Body of pancreas (tissue), 4 donors: ENCODE measurements around the gene AGRN.

Experiments used
- POLR2A ChIP-seq, 3 donors: fragments of 450-650 bp; IDR thresholded peaks; one replicate each; pipeline ENCODE4 v1.6.1; 2016; ENCODE audit warnings: antibody characterized with exemption in 3 of 3, mild to moderate bottlenecking in 2 of 3
- TF ChIP-seq, protein P1 (sequence below), 7 experiments: fragments of 450-650 bp in 4 of 7; fragments of 200-600 bp in 3 of 7; sonication (generic) in 3 of 7; IDR thresholded peaks; one replicate each; pipeline ENCODE4 v1.5.1; 2016 to 2019; ENCODE audit warnings: antibody characterized with exemption in 7 of 7

DNA sequence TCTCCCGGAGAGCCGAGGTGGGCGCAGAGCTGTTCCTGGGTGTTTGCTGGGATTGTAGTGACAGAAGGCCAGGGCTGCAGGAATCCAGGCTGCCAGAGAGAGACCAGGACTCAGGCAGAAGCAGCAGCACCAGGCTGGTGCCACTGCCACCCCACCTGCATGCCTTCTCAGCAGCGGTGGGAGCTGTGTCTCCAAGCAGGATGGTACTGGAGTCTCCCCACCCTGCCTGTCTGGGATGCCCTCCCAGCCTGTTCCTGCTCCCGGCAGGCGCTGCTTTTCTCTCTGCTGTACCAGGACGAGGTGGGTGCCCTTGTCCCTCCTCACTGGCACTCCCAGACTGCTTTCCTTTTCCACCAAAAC, 15.5 kb upstream of the AGRN start:
- no peak for TF ChIP-seq POLR2A (IDR thresholded peaks at IDR 0.05)
- TF ChIP-seq, protein P1, sequence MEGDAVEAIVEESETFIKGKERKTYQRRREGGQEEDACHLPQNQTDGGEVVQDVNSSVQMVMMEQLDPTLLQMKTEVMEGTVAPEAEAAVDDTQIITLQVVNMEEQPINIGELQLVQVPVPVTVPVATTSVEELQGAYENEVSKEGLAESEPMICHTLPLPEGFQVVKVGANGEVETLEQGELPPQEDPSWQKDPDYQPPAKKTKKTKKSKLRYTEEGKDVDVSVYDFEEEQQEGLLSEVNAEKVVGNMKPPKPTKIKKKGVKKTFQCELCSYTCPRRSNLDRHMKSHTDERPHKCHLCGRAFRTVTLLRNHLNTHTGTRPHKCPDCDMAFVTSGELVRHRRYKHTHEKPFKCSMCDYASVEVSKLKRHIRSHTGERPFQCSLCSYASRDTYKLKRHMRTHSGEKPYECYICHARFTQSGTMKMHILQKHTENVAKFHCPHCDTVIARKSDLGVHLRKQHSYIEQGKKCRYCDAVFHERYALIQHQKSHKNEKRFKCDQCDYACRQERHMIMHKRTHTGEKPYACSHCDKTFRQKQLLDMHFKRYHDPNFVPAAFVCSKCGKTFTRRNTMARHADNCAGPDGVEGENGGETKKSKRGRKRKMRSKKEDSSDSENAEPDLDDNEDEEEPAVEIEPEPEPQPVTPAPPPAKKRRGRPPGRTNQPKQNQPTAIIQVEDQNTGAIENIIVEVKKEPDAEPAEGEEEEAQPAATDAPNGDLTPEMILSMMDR (IDR thresholded peaks at IDR 0.05) = no peak
